ENCODE results near the gene MOB2. TPM values are rescaled to one million over a fixed set of nuclear protein-coding genes. Genes with fewer than 3 reads are reported as not detected.

The MOB2 gene
- total RNA-seq, 1 donor from 2014 or later = 50.4 TPM

DNA sequence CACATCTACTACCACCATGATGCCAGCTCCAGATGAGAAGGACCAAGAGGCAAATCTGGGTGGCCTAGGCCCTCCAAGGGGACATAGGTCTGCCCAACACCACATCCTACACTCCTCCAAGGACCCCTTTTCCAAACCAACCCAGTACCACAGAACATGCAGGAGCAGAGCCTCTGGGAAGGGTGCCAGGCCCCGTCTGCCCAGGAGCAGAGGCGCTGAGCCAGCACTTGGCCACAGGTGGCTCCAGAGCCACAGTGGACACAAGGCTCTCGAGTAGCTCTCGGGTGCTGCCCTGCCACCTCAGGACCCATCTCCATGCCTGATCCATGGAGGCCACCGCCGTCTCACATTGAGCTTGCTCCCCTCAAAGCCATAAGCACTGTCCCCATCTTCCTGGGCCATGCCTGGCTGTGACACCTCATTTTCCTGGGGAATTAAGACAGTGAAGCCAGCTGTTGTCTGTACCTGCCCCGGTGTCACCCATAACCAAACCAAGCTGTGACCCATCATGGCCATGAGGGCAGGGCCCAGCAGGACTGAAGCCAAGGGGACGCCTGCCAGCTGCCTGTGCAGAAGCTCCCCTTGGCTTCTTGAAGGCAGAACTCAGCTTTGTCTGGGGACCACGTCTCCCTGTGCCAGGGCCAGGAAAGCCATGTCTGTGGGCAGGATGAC, 7.4 kb downstream of the MOB2 start:
- Histone ChIP-seq H3K27ac (no peak overlapping the region), H3K27me3 (ENCODE audit: low read depth) (no peaks in the 10 kb centered on the region), H3K4me3 (no peak overlapping the region), H3K9me3 (no peaks in the 10 kb centered on the region), H3K4me1 (peaks cover 25% of the 10 kb centered on the region), H3K36me3 (peaks cover 78% of the 10 kb centered on the region)
- ATAC-seq = no peak
- peak; percentile 30 for DNase-seq
- intact Hi-C loops (cut with DNase I) = no loop called here
- no peak for TF ChIP-seq CTCF (IDR thresholded peaks at IDR 0.05)

DNA sequence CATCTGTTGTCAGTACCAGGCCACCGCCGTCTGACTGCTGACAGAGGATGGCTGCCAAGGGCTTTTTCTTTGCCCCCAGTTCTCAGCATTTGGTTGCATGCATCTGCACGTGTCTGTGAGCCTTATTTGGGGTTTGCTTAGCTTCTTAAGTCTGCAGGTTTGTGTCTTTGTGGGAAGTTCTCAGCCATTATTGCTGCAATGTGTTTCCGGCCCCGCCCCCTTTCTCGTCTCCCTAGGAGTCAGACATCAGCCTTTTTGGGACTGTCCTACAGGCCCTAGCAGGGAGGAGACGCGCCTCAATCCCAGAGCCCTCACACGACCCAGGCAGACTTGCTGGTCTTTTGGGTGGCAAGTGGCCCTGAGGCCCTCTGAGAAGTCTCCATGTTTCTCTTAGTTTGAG, 8.0 kb downstream of the MOB2 start:
- Histone ChIP-seq H3K4me1 (peaks cover 19% of the 10 kb centered on the region), H3K4me3 (no peak overlapping the region), H3K36me3 (peaks cover 84% of the 10 kb centered on the region), H3K27ac (no peak overlapping the region), H3K9me3 (no peaks in the 10 kb centered on the region), H3K27me3 (ENCODE audit: low read depth) (no peaks in the 10 kb centered on the region)
- ATAC-seq = no peak
- intact Hi-C loops (cut with DNase I) = no loop called here
- TF ChIP-seq CTCF (IDR thresholded peaks at IDR 0.05) = no peak
- DNase-seq = peak; percentile 50

DNA sequence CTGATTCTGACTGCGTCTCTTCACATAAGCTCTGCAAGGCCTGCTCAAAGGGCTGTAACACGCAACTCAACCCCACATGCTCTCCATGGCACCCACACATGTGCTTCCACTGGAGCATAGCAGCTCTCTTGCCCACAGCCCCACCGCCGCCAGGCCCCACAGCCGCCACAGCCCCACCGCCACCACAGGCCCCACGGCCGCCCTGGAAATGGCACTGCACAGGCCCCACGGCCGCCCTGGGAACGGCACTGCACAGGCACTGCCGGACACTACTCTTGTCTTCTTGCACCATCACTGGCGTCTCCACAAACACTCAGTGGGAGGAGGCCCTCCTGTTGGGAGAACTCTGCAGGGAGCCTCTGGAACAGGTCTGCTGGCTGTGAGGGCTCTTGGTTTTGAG, 8.6 kb downstream of the MOB2 start:
- ATAC-seq = no peak
- H3K27ac ChIP-seq = no peak overlapping the region
- H3K4me3 ChIP-seq = no peak overlapping the region
- H3K27me3 ChIP-seq (ENCODE audit: low read depth) = no peaks in the 10 kb centered on the region
- peaks cover 90% of the 10 kb centered on the region for H3K36me3 ChIP-seq
- no peak for TF ChIP-seq CTCF (IDR thresholded peaks at IDR 0.05)
- no peaks in the 10 kb centered on the region for H3K9me3 ChIP-seq
- peak; percentile 31 for DNase-seq
- intact Hi-C loops (cut with DNase I) = no loop called here
- H3K4me1 ChIP-seq = peaks cover 14% of the 10 kb centered on the region

DNA sequence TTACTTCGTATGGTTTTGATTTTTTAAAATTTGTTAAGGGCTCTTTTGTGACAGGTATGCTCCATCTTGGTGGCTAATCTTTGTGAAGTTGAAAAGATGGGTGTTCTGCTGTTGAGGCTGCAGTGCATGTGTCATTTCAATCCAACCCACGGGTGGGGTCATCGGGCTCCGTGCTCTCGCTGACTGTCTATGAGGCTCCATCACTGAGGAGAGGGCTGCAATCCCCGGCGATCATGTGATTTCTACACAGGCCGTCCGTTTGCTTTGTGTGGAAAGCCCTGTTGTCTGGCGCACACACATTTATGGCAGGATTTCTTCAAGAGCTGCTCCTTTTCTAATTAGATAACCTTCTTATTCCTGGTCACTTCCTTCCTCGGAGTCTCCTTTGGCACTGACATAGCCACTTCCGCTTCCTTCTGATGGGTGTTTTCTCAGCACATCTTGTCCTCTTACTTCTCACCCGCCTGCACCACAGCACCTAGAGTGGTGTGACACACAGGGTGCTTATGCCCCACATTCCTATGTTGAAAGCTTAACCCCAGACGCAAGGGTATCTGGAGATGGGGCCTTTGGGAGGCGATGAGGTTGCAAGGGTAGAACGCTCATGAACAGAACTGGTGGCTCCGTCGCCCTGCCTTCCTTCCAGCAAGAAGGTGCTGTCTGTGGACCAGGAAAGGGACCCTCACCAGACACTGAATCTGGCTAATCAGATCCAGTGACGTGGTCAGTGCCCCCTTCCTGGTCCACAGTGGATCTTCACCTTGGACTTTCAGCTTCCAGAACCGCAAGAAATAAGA, 9.4 kb downstream of the MOB2 start:
- peaks cover 5% of the 10 kb centered on the region for H3K4me1 ChIP-seq
- TF ChIP-seq CTCF (IDR thresholded peaks at IDR 0.05) = no peak
- intact Hi-C loops (cut with DNase I) = no loop called here
- peak; percentile 28 for DNase-seq
- H3K4me3 ChIP-seq = no peak overlapping the region
- H3K9me3 ChIP-seq = no peaks in the 10 kb centered on the region
- H3K27ac ChIP-seq = no peak overlapping the region
- no peak for ATAC-seq
- H3K27me3 ChIP-seq (ENCODE audit: low read depth) = no peaks in the 10 kb centered on the region
- H3K36me3 ChIP-seq = peaks cover 95% of the 10 kb centered on the region

GRCh38 chr11:1475841-1476240, 10.7 kb downstream of the MOB2 start:
- no peak for ATAC-seq
- no peak for TF ChIP-seq CTCF (IDR thresholded peaks at IDR 0.05)
- no peaks in the 10 kb centered on the region for H3K4me1 ChIP-seq
- H3K27me3 ChIP-seq (ENCODE audit: low read depth) = no peaks in the 10 kb centered on the region
- intact Hi-C loops (cut with DNase I) = no loop called here
- no peak overlapping the region for H3K4me3 ChIP-seq
- H3K36me3 ChIP-seq = peaks cover 98% of the 10 kb centered on the region
- DNase-seq = peak; percentile 36
- H3K9me3 ChIP-seq = no peaks in the 10 kb centered on the region
- no peak overlapping the region for H3K27ac ChIP-seq

All from lower lobe of right lung (tissue), 2 donors.